ENCODE results near the gene DGAT2L6. TPM values are rescaled to one million over a fixed set of nuclear protein-coding genes. Genes with fewer than 3 reads are reported as not detected.

The DGAT2L6 gene
- polyA plus RNA-seq, 1 donor from 2014 or later: not detected

GRCh38 chrX:70174754-70175153, 2.5 kb upstream of the DGAT2L6 start:
- H3K9me3 ChIP-seq (ENCODE audit: low read length): no peaks in the 10 kb centered on the region
- H3K27me3 ChIP-seq (ENCODE audit: insufficient read depth, low read depth, low read length): no peaks in the 10 kb centered on the region
- H4K20me1 ChIP-seq (ENCODE audit: insufficient read depth): no peaks in the 10 kb centered on the region
- H3K9me2 ChIP-seq (ENCODE audit: insufficient read depth, low read length): no peaks in the 10 kb centered on the region
- no peaks in the 10 kb centered on the region for H3F3A ChIP-seq (ENCODE audit: insufficient read depth, low read length, poor library complexity, severe bottlenecking)
- no peak overlapping the region for H3K9ac ChIP-seq (ENCODE audit: low read length)
- no peak overlapping the region for H3K27ac ChIP-seq (ENCODE audit: low read length)
- H3K4me2 ChIP-seq (ENCODE audit: low read length): no peak overlapping the region
- H3K79me2 ChIP-seq (replicated peaks; ENCODE audit: insufficient read depth, low read length): no peaks in the 10 kb centered on the region
- no peak for TF ChIP-seq CTCF (IDR thresholded peaks at IDR 0.05; ENCODE audit: poor library complexity, severe bottlenecking)
- no peak for TF ChIP-seq REST (IDR thresholded peaks at IDR 0.05; ENCODE audit: borderline replicate concordance)
- no peak for TF ChIP-seq RAD21 (conservative IDR thresholded peaks at IDR 0.05)
- no peak for TF ChIP-seq SMC3 (conservative IDR thresholded peaks at IDR 0.05; ENCODE audit: poor library complexity)
- TF ChIP-seq POLR2AphosphoS5 (IDR thresholded peaks at IDR 0.05): no peak
- no peak for TF ChIP-seq TAF1 (IDR thresholded peaks at IDR 0.05; ENCODE audit: low read depth)
- TF ChIP-seq EZH2 (IDR thresholded peaks at IDR 0.05; ENCODE audit: borderline replicate concordance, insufficient read depth, low read length, poor library complexity, severe bottlenecking): no peak
- no peaks in the 10 kb centered on the region for H3K36me3 ChIP-seq (ENCODE audit: insufficient read depth, low read length)
- no peak overlapping the region for H3K4me3 ChIP-seq (ENCODE audit: low read length)
- H2AFZ ChIP-seq (ENCODE audit: low read depth, low read length): no peak overlapping the region

GRCh38 chrX:70175338-70175737, 1.9 kb upstream of the DGAT2L6 start:
- Histone ChIP-seq H3K9ac (ENCODE audit: low read length) (no peak overlapping the region), H3K36me3 (ENCODE audit: insufficient read depth, low read length) (no peaks in the 10 kb centered on the region), H3F3A (ENCODE audit: insufficient read depth, low read length, poor library complexity, severe bottlenecking) (no peaks in the 10 kb centered on the region), H3K27ac (ENCODE audit: low read length) (no peak overlapping the region), H4K20me1 (ENCODE audit: insufficient read depth) (no peaks in the 10 kb centered on the region), H3K9me2 (ENCODE audit: insufficient read depth, low read length) (no peaks in the 10 kb centered on the region), H3K79me2 (replicated peaks; ENCODE audit: insufficient read depth, low read length) (no peaks in the 10 kb centered on the region), H3K4me3 (ENCODE audit: low read length) (no peak overlapping the region), H3K27me3 (ENCODE audit: insufficient read depth, low read depth, low read length) (no peaks in the 10 kb centered on the region), H3K9me3 (ENCODE audit: low read length) (no peaks in the 10 kb centered on the region), H3K4me2 (ENCODE audit: low read length) (no peak overlapping the region), H2AFZ (ENCODE audit: low read depth, low read length) (no peak overlapping the region)
- no peak for TF ChIP-seq POLR2AphosphoS5 (IDR thresholded peaks at IDR 0.05)
- no peak for TF ChIP-seq SMC3 (conservative IDR thresholded peaks at IDR 0.05; ENCODE audit: poor library complexity)
- TF ChIP-seq MXI1 (conservative IDR thresholded peaks at IDR 0.05; ENCODE audit: poor library complexity, severe bottlenecking): no peak
- TF ChIP-seq EZH2 (IDR thresholded peaks at IDR 0.05; ENCODE audit: borderline replicate concordance, insufficient read depth, low read length, poor library complexity, severe bottlenecking): no peak
- no peak for TF ChIP-seq REST (IDR thresholded peaks at IDR 0.05; ENCODE audit: borderline replicate concordance)
- TF ChIP-seq RAD21 (conservative IDR thresholded peaks at IDR 0.05): no peak
- no peak for TF ChIP-seq CTCF (IDR thresholded peaks at IDR 0.05; ENCODE audit: poor library complexity, severe bottlenecking)
- TF ChIP-seq TAF1 (IDR thresholded peaks at IDR 0.05; ENCODE audit: low read depth): no peak
- no peak for TF ChIP-seq EP300 (conservative IDR thresholded peaks at IDR 0.05; ENCODE audit: poor library complexity, severe bottlenecking)
